Kasumi-1 (cell line): Measurements from ENCODE around the gene IFIT5.
"Not testable (repeated sequence)": the region's sequence is repeated elsewhere in the genome, so short reads cannot be mapped to it uniquely, and the experiment has no call there.

Experiments used
- DNase-seq, 2 experiments: peaks; one replicate each; lab custom pipeline; 2025; lab: John Stamatoyannopoulos, UW

The IFIT5 gene

DNA sequence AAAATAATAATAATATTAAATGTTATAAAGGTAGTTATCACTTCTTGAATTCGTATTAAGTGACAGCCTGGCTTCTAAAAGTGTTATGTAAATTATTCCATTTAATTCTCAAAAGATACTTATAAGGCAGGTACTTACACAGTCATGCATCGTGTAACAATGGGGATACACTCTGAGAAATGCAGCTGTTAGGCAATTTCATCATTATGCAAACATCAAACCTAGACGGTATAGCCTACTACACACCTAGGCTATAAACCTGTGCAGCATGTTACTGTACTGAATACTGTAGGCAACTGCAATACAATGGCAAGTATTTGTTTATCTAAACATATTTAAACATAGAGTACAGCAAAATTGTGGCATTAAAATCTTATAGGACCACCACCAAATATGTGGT is 20.5 kb upstream of the IFIT5 start:
- no peak for DNase-seq

DNA sequence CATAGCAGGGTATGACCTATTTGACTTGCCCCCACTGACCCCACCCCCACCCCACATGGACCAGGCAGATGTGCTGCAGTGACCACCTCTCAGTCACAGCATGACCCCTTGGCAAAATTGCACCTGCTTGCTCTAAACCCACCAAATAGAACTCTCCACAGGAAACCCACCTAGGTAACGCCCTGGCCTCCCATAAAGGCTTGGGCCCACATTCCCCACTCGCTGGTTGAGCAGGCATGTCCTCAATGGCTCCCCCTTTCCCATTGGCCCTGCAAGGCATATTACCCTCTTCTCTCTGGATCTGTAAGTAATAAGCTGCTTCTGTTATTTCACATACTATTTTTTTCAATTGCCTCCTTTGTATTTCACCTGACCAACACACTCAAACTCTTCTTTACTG is 19.2 kb upstream of the IFIT5 start:
- no peak for DNase-seq

DNA sequence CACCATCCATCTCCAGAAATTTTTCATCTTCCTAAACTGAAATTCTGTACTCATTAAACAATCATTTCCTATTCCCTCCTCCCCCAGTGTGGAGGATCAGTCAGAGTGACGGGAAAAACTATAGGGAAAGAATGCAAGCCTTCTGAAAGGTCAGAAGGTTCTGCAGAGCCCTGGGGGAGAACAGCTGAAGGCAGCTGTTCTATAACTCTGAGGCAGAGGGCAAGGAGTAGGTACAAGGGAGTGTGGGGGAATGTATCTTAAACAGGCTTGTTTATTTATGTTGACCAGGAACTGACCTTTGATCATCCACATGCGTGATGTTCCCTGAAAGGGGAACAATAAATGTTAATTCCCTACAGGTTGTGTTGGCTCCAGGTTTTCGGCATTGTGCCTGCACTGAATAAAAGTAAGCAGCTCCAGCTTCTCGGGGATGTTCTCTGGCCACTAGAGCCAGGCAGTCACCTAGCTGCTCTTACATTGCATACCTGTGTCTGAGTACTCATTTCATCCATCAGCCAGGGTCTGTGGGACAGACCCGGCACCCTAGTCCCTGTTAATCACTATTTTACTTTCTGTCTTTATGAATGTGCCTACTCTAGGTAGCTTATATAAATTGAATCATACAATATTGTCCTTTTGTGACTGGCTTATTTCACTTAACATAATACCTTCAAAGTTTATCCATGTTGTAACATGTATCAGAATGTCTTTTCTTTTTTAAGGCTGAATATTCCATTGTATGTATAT is 16.2 kb upstream of the IFIT5 start:
- DNase-seq, result no peak

GRCh38 chr10:89399956-89400355 is 14.4 kb upstream of the IFIT5 start:
- DNase-seq, result no peak

DNA sequence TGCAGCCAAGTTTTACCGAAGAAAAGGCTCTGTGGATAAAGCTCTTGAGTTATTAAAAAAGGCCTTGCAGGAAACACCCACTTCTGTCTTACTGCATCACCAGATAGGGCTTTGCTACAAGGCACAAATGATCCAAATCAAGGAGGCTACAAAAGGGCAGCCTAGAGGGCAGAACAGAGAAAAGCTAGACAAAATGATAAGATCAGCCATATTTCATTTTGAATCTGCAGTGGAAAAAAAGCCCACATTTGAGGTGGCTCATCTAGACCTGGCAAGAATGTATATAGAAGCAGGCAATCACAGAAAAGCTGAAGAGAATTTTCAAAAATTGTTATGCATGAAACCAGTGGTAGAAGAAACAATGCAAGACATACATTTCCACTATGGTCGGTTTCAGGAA is 11.3 kb upstream of the IFIT5 start:
- no peak for DNase-seq

DNA sequence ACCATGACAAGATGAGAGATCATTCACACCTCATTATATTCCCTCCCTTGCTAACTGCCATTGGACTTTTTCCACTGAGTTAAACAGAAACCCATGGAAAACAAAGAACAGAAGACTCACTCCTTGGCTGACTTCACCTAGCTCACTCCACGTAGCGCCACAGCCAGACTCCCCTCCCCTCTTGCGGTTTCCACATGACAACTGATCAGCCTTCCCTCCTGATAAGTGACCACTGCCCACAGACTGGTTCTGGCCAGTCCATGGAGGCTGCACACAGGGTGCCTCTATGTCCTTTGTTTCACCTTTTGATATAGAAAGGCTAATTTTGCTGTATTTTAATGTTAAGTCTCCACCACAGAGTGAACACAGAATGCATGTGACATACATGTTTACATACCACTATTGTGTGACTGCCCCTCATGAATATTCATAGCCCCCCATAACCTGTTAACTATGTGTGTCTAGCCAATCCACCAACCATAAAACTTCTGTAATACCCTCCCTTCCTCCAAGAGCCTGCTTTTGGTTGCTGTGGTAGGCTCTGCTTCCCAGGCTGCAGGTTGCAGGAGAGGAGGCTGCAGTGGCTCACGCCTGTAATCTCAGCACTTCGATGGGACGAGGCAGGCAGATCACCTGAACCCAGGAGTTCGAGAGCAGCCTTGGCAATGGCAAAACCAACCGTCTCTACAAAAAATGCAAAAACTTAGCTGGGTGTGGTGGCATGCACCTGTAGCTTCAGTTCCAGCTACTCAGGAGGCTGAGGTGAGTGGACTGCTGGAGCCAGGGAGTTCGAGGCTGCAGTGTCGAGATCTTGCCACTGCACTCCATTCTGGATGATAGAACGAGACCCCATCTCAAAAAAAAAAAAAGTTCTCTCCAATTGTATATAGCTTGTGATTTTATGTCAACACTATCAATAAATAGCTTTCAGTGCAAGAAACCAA is 10.0 kb upstream of the IFIT5 start:
- DNase-seq, result no peak

GRCh38 chr10:89406178-89406577 is 8.2 kb upstream of the IFIT5 start:
- not testable (repeated sequence) for DNase-seq

DNA sequence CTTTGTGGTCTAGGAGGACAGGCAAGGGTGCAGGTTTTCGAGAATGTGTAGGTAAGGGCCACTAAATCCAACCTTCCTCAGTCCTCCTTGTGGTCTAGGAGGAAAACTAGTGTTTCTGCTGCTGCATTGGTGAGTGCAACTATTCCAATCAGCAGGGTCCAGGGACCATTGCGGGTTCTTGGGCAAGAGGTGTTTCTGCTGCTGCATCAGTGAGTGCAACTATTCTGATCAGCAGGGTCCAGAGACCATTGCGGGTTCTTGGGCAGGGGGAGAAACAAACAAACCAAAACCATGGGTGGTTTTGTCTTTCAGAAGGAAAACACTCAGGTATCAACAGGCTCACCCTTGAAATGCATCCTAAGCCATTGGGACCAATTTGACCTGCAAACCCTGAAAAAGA is 6.6 kb upstream of the IFIT5 start:
- not testable (repeated sequence) for DNase-seq

- DNase-seq, result not testable (repeated sequence)
These were observed 5.1 kb upstream of the IFIT5 start for GRCh38 chr10:89409282-89409681.

GRCh38 chr10:89410551-89410950 is 3.8 kb upstream of the IFIT5 start:
- DNase-seq, result not testable (repeated sequence)

DNA sequence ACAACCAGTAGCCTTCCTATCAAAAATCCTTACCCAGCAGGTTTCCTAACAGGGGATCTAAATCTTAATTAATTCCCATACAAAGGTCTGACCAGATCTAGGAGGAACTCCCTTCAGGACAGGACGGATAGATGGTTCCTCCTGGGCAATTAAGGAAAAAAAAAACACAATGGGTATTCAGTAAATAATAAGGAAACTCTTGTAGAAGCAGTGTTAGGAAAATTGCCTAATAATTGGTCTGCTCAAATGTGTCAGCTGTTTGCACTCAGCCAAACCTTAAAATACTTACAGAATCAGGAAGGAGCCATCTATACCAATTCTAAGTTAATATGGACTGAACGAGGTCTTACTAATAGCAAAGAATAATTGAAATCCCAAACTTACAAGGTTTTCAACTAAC is 3.2 kb upstream of the IFIT5 start:
- DNase-seq, result not testable (repeated sequence)

- DNase-seq, result not testable (repeated sequence)
These were observed 2.1 kb upstream of the IFIT5 start for GRCh38 chr10:89412276-89412675.

- no peak for DNase-seq
These were observed 913 bp upstream of the IFIT5 start for GRCh38 chr10:89413398-89413912.

GRCh38 chr10:89414879-89415821 is 782 bp downstream of the IFIT5 start:
- no peak for DNase-seq

- DNase-seq, result no peak
These were observed 2.1 kb downstream of the IFIT5 start for GRCh38 chr10:89416465-89416864.

GRCh38 chr10:89419548-89419947 is 5.2 kb downstream of the IFIT5 start:
- peak in 1 of 2 experiments; percentile 31 for DNase-seq

DNA sequence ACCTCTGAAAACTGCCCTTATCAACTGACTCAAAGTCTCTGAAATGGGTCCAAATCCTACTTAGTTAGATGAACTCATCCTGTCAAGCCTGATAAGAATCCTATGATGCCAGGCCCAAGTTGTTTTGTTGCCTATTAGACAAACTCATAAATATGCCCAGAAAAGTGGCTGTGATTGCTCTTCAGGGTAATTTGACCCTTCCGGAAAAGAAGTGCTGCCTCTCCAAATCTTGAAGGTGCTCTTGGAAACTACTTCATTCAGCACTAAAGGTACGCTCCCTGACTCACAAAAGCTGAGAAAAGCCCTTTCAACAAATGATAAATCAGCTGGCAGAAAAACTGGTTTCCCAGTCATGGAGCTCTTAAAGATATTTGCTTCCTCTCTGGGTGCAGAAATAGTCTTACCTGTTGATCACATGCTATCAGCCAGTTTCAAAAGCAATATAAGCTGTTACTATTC is 6.7 kb downstream of the IFIT5 start:
- no peak for DNase-seq

DNA sequence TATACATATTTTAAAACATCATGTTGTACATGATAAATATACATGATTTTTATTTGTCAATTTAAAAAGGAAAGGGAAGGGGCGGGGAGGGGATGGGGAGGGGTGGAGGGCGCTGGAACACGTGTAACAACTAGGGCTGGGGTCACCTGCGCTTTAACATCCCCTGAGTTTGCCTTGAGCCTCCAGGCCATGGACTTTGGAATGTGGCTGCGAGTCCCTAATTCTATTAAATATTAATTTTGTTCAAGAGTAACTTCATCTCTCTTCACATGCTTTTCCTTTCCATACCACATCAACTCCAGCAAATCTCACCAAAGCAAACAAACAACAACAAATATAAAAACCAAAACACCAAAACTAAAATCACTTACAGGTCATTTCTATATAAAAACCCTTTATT is 10.6 kb downstream of the IFIT5 start:
- DNase-seq, result no peak

DNA sequence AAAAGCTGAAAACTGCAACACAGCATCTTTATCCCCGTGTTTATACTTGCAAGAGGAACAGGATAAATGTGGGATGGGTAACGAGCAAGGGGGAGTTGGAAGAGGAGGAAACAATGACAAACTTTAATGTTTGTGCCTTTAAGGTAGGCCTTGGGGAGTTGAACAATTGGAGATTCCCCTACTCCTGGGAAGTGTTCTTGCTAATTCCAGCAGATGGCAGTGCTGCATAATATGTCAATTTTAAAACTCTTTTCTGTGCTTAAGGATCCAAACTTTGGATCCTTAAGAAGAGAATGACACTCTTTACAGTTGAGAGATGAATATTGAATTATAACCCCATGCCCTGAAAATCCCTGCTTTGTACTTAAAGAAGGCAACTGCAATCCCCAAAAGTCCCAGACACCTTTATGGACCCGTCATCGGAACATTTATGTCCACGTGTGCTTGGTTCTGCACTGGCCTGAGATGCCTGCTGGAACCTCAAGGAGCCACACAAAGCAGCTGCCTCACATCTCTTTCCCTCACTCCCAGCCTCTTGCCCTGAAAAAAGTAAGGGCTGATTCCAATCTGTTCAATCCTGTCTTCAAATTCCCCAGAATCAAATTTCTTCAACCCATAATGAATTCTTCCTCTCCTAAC is 12.0 kb downstream of the IFIT5 start:
- DNase-seq, result peak; percentile 76 to 87

DNA sequence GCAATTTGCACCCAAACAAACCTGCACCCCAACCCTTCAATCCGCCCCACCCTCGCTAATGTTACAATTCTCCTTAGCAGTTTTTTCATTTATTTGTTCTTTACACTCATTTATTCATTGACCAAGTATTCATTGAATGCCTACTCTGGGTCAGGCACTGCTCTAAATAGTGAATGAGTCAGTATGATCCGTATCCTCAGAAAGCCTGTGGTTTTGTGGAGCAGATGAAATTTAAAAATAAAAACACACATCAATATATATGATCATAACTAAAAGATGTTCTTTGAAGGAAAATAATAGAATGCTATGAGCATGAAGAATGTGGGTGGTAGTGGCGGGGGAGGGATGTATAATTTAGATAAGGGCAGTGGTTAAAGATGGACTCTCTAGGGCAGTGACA is 13.3 kb downstream of the IFIT5 start:
- DNase-seq, result no peak

DNA sequence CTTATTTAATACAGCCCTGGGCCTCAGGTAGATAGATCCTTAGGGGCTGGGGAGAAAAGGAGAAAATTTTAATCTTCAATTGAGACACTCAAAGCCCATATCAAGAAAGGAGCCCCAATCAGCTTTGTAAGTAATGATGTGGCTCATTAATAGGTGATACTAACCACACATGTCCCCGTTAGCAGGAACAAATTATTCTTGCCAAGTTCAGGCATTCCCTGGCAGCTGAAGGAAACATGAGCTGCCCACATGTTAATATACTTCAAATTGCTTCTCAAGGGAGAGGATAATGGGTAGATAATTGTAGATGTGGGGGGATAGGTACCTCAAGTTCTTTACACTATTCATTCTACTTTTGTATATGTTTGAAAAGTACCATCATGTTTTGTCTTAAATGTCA is 14.5 kb downstream of the IFIT5 start:
- no peak for DNase-seq
